ENCODE results near the gene PIP5K1C. TPM values are rescaled to one million over a fixed set of nuclear protein-coding genes. Genes with fewer than 3 reads are reported as not detected.
A peak's percentile ranks its signal among the peaks of the same experiment; 100 is the strongest.

PIP5K1C gene
- total and polyA plus RNA-seq, 7 donors = 8.7 to 22.4 (median 16.3) TPM

DNA sequence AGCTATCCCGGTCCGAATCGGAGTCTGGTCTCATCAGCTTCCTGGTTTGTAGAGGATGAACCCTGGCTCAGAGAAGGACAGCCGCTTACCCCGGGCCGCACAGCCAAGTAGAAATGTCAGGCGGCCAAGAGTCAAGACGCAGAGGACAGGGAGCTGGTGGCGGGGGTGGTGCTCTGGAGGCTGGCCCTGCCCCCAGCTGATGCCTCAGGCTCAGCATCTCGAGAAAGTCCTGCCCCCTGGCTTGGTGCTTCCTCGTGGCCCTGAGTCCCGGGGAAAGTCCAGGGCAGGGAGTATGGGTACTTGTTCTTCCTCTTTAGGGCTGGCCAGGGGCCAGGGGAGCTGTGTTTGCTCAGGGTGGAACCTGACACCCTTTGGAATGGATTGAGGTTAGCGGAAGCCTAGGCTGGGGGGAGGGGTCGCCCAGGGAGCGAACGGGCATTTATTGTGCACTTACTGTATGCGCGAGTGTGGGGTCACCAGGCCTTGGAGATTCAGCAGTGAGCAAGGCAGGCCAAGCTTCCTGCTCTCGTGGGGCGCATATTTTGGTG is 10.1 kb upstream of the PIP5K1C start:
- H3K9me3 ChIP-seq = no peaks in the 10 kb centered on the region
- no peaks in the 10 kb centered on the region for H3K27me3 ChIP-seq (ENCODE audit: insufficient read depth in 3 of 3, low read length in 2 of 3)
- peak; percentile 23 to 59 (median 55) for ATAC-seq
- WGBS, 3 donors = 38 to 39% (median 39%) methylated on average over 20 of the region's 20 CpGs
- TF ChIP-seq, protein P1, sequence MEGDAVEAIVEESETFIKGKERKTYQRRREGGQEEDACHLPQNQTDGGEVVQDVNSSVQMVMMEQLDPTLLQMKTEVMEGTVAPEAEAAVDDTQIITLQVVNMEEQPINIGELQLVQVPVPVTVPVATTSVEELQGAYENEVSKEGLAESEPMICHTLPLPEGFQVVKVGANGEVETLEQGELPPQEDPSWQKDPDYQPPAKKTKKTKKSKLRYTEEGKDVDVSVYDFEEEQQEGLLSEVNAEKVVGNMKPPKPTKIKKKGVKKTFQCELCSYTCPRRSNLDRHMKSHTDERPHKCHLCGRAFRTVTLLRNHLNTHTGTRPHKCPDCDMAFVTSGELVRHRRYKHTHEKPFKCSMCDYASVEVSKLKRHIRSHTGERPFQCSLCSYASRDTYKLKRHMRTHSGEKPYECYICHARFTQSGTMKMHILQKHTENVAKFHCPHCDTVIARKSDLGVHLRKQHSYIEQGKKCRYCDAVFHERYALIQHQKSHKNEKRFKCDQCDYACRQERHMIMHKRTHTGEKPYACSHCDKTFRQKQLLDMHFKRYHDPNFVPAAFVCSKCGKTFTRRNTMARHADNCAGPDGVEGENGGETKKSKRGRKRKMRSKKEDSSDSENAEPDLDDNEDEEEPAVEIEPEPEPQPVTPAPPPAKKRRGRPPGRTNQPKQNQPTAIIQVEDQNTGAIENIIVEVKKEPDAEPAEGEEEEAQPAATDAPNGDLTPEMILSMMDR (IDR thresholded peaks at IDR 0.05) = no peak
- H3K4me1 ChIP-seq = peaks cover 4% of the 10 kb centered on the region
- intact Hi-C loops (cut with DNase I) = no loop called here
- peak; percentile 62 to 76 for DNase-seq
- H3K27ac ChIP-seq = no peak overlapping the region
- H3K36me3 ChIP-seq (ENCODE audit: insufficient read depth in 1 of 2, low read depth in 1 of 2) = no peaks in the 10 kb centered on the region
- no peak overlapping the region for H3K4me3 ChIP-seq

DNA sequence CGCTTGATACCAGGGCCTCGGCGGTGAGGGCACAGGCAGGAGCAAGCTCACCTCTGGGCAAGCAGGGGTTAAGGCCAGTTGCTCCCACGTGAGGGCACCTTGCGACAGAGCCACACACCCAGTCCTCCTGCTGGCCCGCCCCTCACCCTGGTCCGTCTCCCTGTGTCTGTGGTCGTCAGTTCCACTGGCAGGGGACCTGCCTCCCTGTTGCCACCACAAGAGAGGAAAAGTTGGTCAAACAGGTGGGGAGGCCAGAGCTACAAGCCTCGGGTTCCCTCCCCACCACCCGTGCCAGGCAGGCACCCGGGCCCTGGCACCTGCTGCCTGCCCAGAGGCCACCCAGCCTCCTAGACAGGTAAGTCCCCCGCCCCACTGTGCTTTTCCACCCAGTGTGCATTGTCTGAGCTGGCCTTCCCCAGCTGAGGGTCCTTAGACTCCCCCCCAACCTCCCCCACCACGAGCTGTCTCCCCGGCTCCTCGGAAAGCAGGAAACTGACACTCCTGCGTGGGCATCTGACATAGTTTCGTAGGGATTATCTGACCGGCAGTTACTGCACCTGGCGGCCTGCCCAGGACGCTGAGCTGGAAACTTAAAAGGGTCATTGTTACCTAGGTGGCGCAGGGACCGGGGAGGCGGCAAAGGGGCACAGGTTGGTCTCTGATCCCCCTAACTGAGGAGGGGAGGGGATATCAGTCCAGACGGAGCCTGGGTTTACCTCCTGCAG is 8.1 kb upstream of the PIP5K1C start, which contains the start of gene TJP3:
Gene TJP3, plus strand, starts transcription at position 178 of the 725 bp plus-strand sequence. CDS start 20,049 bp downstream, outside the sequence.
- Histone ChIP-seq H3K27me3 (ENCODE audit: insufficient read depth in 3 of 3, low read length in 2 of 3) (no peaks in the 10 kb centered on the region), H3K4me3 (peak within 1 kb of the TSS; percentile 51), H3K36me3 (ENCODE audit: insufficient read depth in 1 of 2, low read depth in 1 of 2) (no peaks in the 10 kb centered on the region), H3K27ac (no peak within 1 kb of the TSS), H3K9me3 (no peaks in the 10 kb centered on the region), H3K4me1 (peaks cover 4% of the 10 kb centered on the region)
- DNase-seq (peak in 1 of 2 donors; percentile 67), ATAC-seq (peak; percentile 57 to 82 (median 78))
- WGBS, 3 donors = 17 to 23% (median 22%) methylated on average over 23 to 24 of the region's 24 CpGs
- intact Hi-C loops (cut with DNase I) = loop anchor here in 1 of 2 donors (10.0 kb wide), 1 partner anchor 154 kb away; the partner anchor contains the start of gene MFSD12
- TF ChIP-seq, protein P1 (IDR thresholded peaks at IDR 0.05) = no peak

DNA sequence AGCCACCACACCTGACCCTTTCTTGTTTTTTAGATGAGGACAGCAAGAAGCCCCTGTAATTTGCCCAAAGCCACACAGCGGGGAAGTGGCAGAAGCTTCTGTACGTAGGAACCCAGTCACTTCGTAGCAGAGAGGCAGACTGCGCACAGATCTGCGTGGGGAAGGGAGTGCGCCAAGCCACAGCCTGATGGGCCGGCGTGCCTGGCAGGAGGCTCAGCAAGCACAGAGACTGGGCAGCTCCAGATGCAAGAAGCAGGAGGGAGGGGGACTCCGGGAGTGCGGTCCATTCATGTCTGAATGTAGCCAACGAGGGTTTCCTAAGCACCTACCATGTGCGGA is 7.6 kb upstream of the PIP5K1C start:
- Histone ChIP-seq H3K9me3 (no peaks in the 10 kb centered on the region), H3K27ac (no peak overlapping the region), H3K4me1 (peaks cover 4% of the 10 kb centered on the region), H3K27me3 (ENCODE audit: insufficient read depth in 3 of 3, low read length in 2 of 3) (no peaks in the 10 kb centered on the region), H3K36me3 (ENCODE audit: insufficient read depth in 1 of 2, low read depth in 1 of 2) (no peaks in the 10 kb centered on the region), H3K4me3 (peak overlapping the region; percentile 51)
- intact Hi-C loops (cut with DNase I) = loop anchor here in 1 of 2 donors (10.0 kb wide), 1 partner anchor 153 kb away; the partner anchor contains the start of gene MFSD12
- DNase-seq (no peak), ATAC-seq (no peak)
- TF ChIP-seq, protein P1 (IDR thresholded peaks at IDR 0.05) = no peak
- 75 to 85% (median 82%) methylated on average over 12 of the region's 12 CpGs for WGBS, 3 donors

DNA sequence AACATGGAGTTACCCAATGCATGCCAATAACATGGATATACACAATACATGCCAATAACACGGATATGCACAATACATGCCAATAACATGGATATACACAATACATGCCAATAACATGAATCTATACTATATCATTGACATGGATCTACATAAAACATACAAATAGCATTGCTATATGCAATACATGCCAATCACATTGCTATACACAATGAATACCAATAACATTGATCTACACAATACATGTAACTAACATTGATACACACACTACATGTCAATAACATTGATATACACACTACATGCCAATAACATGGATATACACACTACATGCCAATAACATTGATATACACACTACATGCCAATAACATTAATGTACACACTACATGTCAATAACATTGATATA is 932 bp upstream of the PIP5K1C start:
- Histone ChIP-seq H3K27ac (no peak overlapping the region), H3K36me3 (ENCODE audit: insufficient read depth in 1 of 2, low read depth in 1 of 2) (no peaks in the 10 kb centered on the region), H3K4me1 (peaks cover 6% of the 10 kb centered on the region), H3K9me3 (no peaks in the 10 kb centered on the region), H3K4me3 (no peak overlapping the region), H3K27me3 (ENCODE audit: insufficient read depth in 3 of 3, low read length in 2 of 3) (no peaks in the 10 kb centered on the region)
- intact Hi-C loops (cut with DNase I) = loop anchor here (2.0 to 10.0 kb wide), 2 partner anchors 34 to 146 kb away; partner anchors contain the start of gene MFSD12 (in 1 of the 2)
- 8% methylated on average over 1 of the region's 1 CpG for WGBS, 3 donors
- DNase-seq (no peak), ATAC-seq (no peak)
- TF ChIP-seq, protein P1 (IDR thresholded peaks at IDR 0.05) = no peak
